Nephron progenitor cell (in vitro differentiated cells): ENCODE results near the gene CD1B.

ENCODE experiments used
- DNase-seq: peaks from one replicate; pipeline ENCODE4 v3.0.0; 2021
- H3K27ac Mint-ChIP-seq: 2 replicates; pipeline ENCODE4 v1.8.0; 2021; ENCODE audit warnings: mild to moderate bottlenecking, moderate library complexity, mixed read lengths
- H3K27me3 Mint-ChIP-seq: 2 replicates; pipeline ENCODE4 v1.8.0; 2021; ENCODE audit warnings: mild to moderate bottlenecking, low read depth, mixed read lengths; ENCODE audit not compliant: poor library complexity
- H3K36me3 Mint-ChIP-seq: 2 replicates; pipeline ENCODE4 v1.8.0; 2021; ENCODE audit warnings: low read depth, mixed read lengths
- H3K4me1 Mint-ChIP-seq: 2 replicates; pipeline ENCODE4 v1.8.0; 2021; ENCODE audit warnings: mixed read lengths
- H3K4me3 Mint-ChIP-seq: 2 replicates; pipeline ENCODE4 v1.8.0; 2021; ENCODE audit warnings: mild to moderate bottlenecking, moderate library complexity, mixed read lengths
- H3K9me3 Mint-ChIP-seq: 2 replicates; pipeline ENCODE4 v1.8.0; 2021; ENCODE audit warnings: mild to moderate bottlenecking, moderate library complexity, mixed read lengths
- CTCF ChIP-seq: fragments of 200-600 bp; sonication (generic); IDR thresholded peaks from 2 replicates; pipeline ENCODE4 v1.5.0; 2021; ENCODE audit warnings: antibody characterized with exemption

The CD1B gene

GRCh38 chr1:158331106-158331425 is 265 bp downstream of the CD1B start:
- Mint-ChIP-seq H3K9me3 (no peaks in the 10 kb centered on the region), H3K27me3 (peaks cover 8% of the 10 kb centered on the region), H3K36me3 (no peaks in the 10 kb centered on the region), H3K4me1 (no peaks in the 10 kb centered on the region), H3K4me3 (no peak overlapping the region), H3K27ac (no peak overlapping the region)
- TF ChIP-seq CTCF: no peak
- DNase-seq: no peak

- Mint-ChIP-seq H3K27ac (no peak overlapping the region), H3K36me3 (no peaks in the 10 kb centered on the region), H3K27me3 (peaks cover 8% of the 10 kb centered on the region), H3K4me3 (no peak overlapping the region), H3K4me1 (no peaks in the 10 kb centered on the region), H3K9me3 (no peaks in the 10 kb centered on the region)
- no peak for TF ChIP-seq CTCF
- DNase-seq: no peak
Measured at GRCh38 chr1:158330391-158331105, 783 bp downstream of the CD1B start.

GRCh38 chr1:158329733-158330132 is 1.6 kb downstream of the CD1B start:
- no peak for DNase-seq
- peaks cover 8% of the 10 kb centered on the region for H3K27me3 Mint-ChIP-seq
- H3K9me3 Mint-ChIP-seq: no peaks in the 10 kb centered on the region
- H3K4me3 Mint-ChIP-seq: no peak overlapping the region
- no peaks in the 10 kb centered on the region for H3K4me1 Mint-ChIP-seq
- no peaks in the 10 kb centered on the region for H3K36me3 Mint-ChIP-seq
- no peak for TF ChIP-seq CTCF
- no peak overlapping the region for H3K27ac Mint-ChIP-seq

GRCh38 chr1:158329300-158329699 is 2.0 kb downstream of the CD1B start:
- no peak overlapping the region for H3K4me3 Mint-ChIP-seq
- H3K27ac Mint-ChIP-seq: no peak overlapping the region
- H3K4me1 Mint-ChIP-seq: no peaks in the 10 kb centered on the region
- H3K27me3 Mint-ChIP-seq: peaks cover 8% of the 10 kb centered on the region
- H3K9me3 Mint-ChIP-seq: no peaks in the 10 kb centered on the region
- no peak for TF ChIP-seq CTCF
- H3K36me3 Mint-ChIP-seq: no peaks in the 10 kb centered on the region
- DNase-seq: no peak

GRCh38 chr1:158328426-158328825 is 2.9 kb downstream of the CD1B start:
- Mint-ChIP-seq H3K27me3 (peaks cover 8% of the 10 kb centered on the region), H3K36me3 (no peaks in the 10 kb centered on the region), H3K27ac (no peak overlapping the region), H3K9me3 (no peaks in the 10 kb centered on the region), H3K4me1 (no peaks in the 10 kb centered on the region), H3K4me3 (no peak overlapping the region)
- DNase-seq: no peak
- no peak for TF ChIP-seq CTCF

- H3K27me3 Mint-ChIP-seq: peaks cover 8% of the 10 kb centered on the region
- H3K27ac Mint-ChIP-seq: no peak overlapping the region
- H3K36me3 Mint-ChIP-seq: no peaks in the 10 kb centered on the region
- no peak overlapping the region for H3K4me3 Mint-ChIP-seq
- TF ChIP-seq CTCF: no peak
- DNase-seq: no peak
- no peaks in the 10 kb centered on the region for H3K4me1 Mint-ChIP-seq
- peaks cover 5% of the 10 kb centered on the region for H3K9me3 Mint-ChIP-seq
Measured at GRCh38 chr1:158327481-158327880, 3.9 kb downstream of the CD1B start.
